ENCODE data around the gene COX6A2. TPM values are rescaled to one million over a fixed set of nuclear protein-coding genes. Genes with fewer than 3 reads are reported as not detected.

The COX6A2 gene
- total RNA-seq, 3 donors from 2014 or later: 0.80 TPM; not detected in 2

DNA sequence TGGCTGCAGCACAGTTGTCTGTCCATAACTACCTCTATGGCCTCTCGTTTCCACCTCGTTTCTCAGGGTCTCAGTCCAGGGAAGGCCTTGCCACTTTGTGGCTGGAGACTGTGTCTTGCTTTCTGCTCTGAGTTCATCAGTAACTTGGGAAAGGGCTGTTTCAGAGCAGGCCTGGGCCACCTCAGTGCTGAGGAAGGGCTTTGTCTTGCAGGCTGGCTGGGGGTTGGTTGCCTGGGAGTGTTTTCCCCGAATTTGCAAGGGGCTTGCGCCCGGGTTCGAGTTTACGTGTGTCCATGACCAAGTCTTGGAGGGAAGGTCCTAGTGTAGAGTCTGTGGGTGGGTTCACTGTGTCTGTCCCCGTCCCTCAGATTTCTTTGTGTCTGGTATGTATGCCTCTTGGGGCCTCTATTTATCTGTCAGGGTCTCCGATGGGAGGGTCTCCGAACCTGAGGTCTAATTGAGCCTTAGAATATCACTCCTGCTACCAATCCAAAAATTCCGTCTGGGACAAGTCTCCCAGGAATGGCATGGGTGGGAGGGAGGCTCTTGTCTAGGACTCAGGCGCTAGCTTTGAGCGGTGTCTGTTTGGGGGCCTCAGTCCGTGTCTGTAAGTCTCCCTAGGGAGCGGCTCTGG is 43.2 kb upstream of the COX6A2 start:
- Histone ChIP-seq H3K4me1 (ENCODE audit: low read depth) (peaks cover 14% of the 10 kb centered on the region), H3K9me3 (no peaks in the 10 kb centered on the region), H3K36me3 (ENCODE audit: low read depth) (no peaks in the 10 kb centered on the region), H3K4me3 (peak overlapping the region; percentile 28)
- no peak for ATAC-seq
- intact Hi-C loops (cut with DNase I, micrococcal nuclease): no loop called here
- TF ChIP-seq CTCF (IDR thresholded peaks at IDR 0.05): no peak
- no peak for DNase-seq

DNA sequence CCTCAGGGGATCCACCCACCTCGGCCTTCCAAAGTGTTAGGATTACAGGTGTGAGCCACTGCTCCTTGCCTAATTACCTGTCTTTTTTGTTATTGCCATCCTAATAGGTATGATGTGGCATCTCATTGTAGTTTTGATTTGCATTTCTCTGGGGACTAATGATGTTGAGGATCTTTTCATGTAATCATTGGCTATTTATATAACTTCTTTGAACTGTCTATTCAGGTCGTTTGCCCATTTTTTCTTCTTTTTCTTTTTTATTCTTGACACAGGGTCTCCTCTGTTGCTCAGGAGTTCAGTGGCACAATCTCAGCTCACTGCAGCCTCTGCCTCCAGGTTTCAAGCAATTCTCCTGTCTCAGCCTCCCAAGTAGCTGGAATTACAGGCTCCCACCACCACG is 42.5 kb upstream of the COX6A2 start:
- no peak for TF ChIP-seq CTCF (IDR thresholded peaks at IDR 0.05)

DNA sequence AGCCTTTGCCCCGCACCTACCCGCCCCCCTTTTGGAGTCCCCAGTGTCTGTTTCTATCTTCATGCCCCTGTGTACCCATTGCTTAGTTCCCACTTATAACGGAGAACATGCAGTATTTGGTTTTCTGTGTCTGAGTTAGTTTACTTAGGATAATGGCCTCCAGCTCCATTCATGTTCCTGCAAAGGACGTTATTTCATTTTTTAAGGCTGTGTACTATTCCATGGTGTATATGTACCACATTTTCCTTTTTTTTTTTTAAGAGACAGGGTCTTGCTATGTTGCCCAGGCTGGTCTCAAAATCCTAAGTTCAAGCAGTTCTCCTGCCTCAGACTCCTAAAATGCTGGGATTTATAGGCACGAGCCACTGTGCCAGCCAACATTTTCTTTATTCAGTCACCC is 39.7 kb upstream of the COX6A2 start:
- no peaks in the 10 kb centered on the region for H3K9me3 ChIP-seq
- H3K36me3 ChIP-seq (ENCODE audit: low read depth): no peaks in the 10 kb centered on the region
- ATAC-seq (no peak), DNase-seq (peak in 1 of 3 donors; percentile 1)
- H3K4me1 ChIP-seq (ENCODE audit: low read depth): peaks cover 7% of the 10 kb centered on the region
- H3K4me3 ChIP-seq: no peak overlapping the region
- TF ChIP-seq CTCF (IDR thresholded peaks at IDR 0.05): no peak
- intact Hi-C loops (cut with DNase I, micrococcal nuclease): no loop called here

More for the DNA sequence above, 42.5 kb upstream of the COX6A2 start:
- Histone ChIP-seq H3K4me1 (ENCODE audit: low read depth) (peaks cover 8% of the 10 kb centered on the region), H3K9me3 (no peaks in the 10 kb centered on the region), H3K4me3 (no peak overlapping the region), H3K36me3 (ENCODE audit: low read depth) (no peaks in the 10 kb centered on the region)
- intact Hi-C loops (cut with DNase I, micrococcal nuclease): no loop called here
- DNase-seq (no peak), ATAC-seq (no peak)

- Histone ChIP-seq H3K9me3 (no peaks in the 10 kb centered on the region), H3K36me3 (ENCODE audit: low read depth) (no peaks in the 10 kb centered on the region), H3K4me3 (no peak overlapping the region), H3K4me1 (ENCODE audit: low read depth) (peaks cover 7% of the 10 kb centered on the region)
- DNase-seq: peak in 1 of 3 donors; percentile 20
- intact Hi-C loops (cut with DNase I, micrococcal nuclease): no loop called here
- peak; percentile 22 for ATAC-seq
- TF ChIP-seq CTCF (IDR thresholded peaks at IDR 0.05): no peak
Measured at GRCh38 chr16:31467151-31467773, 39.1 kb upstream of the COX6A2 start.

DNA sequence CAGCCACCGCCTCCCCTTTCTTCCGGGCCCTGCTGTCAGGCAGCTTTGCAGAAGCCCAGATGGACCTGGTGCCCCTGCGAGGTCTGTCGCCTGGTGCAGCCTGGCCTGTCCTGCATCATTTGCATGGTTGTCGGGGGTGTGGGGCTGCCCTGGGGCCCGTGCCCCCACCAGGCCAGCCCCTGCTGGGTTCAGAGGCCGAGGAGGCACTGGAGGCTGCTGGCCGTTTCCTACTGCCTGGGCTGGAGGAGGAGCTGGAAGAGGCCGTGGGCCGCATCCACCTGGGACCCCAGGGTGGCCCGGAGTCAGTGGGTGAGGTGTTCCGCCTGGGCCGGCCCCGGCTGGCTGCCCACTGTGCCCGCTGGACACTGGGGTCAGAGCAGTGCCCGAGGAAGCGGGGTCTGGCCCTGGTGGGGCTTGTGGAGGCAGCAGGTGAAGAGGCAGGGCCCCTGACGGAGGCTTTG is 38.3 kb upstream of the COX6A2 start:
- intact Hi-C loops (cut with DNase I, micrococcal nuclease): no loop called here
- peaks cover 3% of the 10 kb centered on the region for H3K4me1 ChIP-seq (ENCODE audit: low read depth)
- DNase-seq: peak in 2 of 3 donors; percentile 27 to 49
- H3K4me3 ChIP-seq: no peak overlapping the region
- no peak for ATAC-seq
- no peak for TF ChIP-seq CTCF (IDR thresholded peaks at IDR 0.05)
- H3K36me3 ChIP-seq (ENCODE audit: low read depth): no peaks in the 10 kb centered on the region
- no peaks in the 10 kb centered on the region for H3K9me3 ChIP-seq

Measured in mucosa of descending colon (tissue), 3 donors.